ENCODE results near the gene TRIM31. TPM values are rescaled to one million over a fixed set of nuclear protein-coding genes. Genes with fewer than 3 reads are reported as not detected.

The TRIM31 gene
- total RNA-seq, 2 donors from 2014 or later = 0.32 TPM; not detected in 1

GRCh38 chr6:30061092-30061857, 51.6 kb downstream of the TRIM31 start, which contains the start of gene POLR1H:
TSS of gene POLR1H (plus strand) at chr6:30061265. CDS start at chr6:30061525, 260 bp downstream.
- H3K27ac ChIP-seq = peak within 1 kb of the TSS; percentile 85 to 91
- H3K4me1 ChIP-seq (replicated peaks) = peaks cover 6% of the 10 kb centered on the region
- H3K36me3 ChIP-seq = no peaks in the 10 kb centered on the region
- TF ChIP-seq, protein P1, sequence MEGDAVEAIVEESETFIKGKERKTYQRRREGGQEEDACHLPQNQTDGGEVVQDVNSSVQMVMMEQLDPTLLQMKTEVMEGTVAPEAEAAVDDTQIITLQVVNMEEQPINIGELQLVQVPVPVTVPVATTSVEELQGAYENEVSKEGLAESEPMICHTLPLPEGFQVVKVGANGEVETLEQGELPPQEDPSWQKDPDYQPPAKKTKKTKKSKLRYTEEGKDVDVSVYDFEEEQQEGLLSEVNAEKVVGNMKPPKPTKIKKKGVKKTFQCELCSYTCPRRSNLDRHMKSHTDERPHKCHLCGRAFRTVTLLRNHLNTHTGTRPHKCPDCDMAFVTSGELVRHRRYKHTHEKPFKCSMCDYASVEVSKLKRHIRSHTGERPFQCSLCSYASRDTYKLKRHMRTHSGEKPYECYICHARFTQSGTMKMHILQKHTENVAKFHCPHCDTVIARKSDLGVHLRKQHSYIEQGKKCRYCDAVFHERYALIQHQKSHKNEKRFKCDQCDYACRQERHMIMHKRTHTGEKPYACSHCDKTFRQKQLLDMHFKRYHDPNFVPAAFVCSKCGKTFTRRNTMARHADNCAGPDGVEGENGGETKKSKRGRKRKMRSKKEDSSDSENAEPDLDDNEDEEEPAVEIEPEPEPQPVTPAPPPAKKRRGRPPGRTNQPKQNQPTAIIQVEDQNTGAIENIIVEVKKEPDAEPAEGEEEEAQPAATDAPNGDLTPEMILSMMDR (IDR thresholded peaks at IDR 0.05) = peak in 2 of 4 experiments; percentile 32 to 38
- TF ChIP-seq POLR2A (IDR thresholded peaks at IDR 0.05) (peak; percentile 84), POLR2AphosphoS5 (IDR thresholded peaks at IDR 0.05) (peak; percentile 97)
- WGBS = under 1% methylated on average over 48 of the region's 48 CpGs
- intact Hi-C loops (cut with DNase I) = loop anchor here (5.0 kb wide), 1 partner anchor 84 kb away; no protein-coding TSS in a partner anchor
- H3K4me3 ChIP-seq = peak within 1 kb of the TSS; percentile 61 to 65
- no peaks in the 10 kb centered on the region for H3K27me3 ChIP-seq (replicated peaks; ENCODE audit: insufficient read depth)
- DNase-seq (ENCODE audit: low spot score) = peak; percentile 94
- no peaks in the 10 kb centered on the region for H3K9me3 ChIP-seq

- Histone ChIP-seq H3K4me1 (replicated peaks) (peaks cover 6% of the 10 kb centered on the region), H3K4me3 (peak overlapping the region; percentile 61 to 65), H3K36me3 (no peaks in the 10 kb centered on the region), H3K27ac (peak overlapping the region; percentile 85 to 91), H3K9me3 (no peaks in the 10 kb centered on the region), H3K27me3 (replicated peaks; ENCODE audit: insufficient read depth) (no peaks in the 10 kb centered on the region)
- TF ChIP-seq POLR2A (IDR thresholded peaks at IDR 0.05) (no peak), POLR2AphosphoS5 (IDR thresholded peaks at IDR 0.05) (no peak)
- TF ChIP-seq, protein P1 (IDR thresholded peaks at IDR 0.05) = no peak
- WGBS = 0% methylated on average over 24 of the region's 24 CpGs
- no peak for DNase-seq (ENCODE audit: low spot score)
- intact Hi-C loops (cut with DNase I) = loop anchor here (5.0 kb wide), 1 partner anchor 83 kb away; no protein-coding TSS in a partner anchor
Measured at GRCh38 chr6:30060606-30061091, 52.2 kb downstream of the TRIM31 start.

- Histone ChIP-seq H3K4me3 (no peak overlapping the region), H3K4me1 (replicated peaks) (peaks cover 6% of the 10 kb centered on the region)
- 67% methylated on average over 1 of the region's 1 CpG for WGBS
Measured at GRCh38 chr6:30055513-30055912, 57.4 kb downstream of the TRIM31 start.

DNA sequence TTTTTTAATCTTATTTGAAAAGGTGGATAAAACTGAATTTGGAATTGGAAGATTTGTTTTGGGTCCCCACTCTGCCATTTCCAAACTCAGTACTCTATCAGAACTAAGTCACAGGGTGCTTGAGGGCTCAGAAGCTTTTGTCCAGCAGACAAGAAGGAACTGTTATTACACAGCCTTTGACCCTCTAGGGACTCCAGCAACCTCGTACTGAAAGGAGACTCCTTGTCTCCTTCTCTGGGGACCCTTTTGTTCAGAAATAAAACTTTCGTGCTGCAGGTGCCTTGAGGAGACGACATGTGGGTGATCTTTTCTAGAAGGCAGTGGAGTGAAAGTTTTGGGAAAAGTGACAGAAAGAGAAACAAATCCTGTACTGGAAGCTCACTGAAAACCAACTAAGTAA, 59.2 kb downstream of the TRIM31 start:
- TF ChIP-seq POLR2A (IDR thresholded peaks at IDR 0.05) = no peak
- Histone ChIP-seq H3K4me1 (replicated peaks) (no peaks in the 10 kb centered on the region), H3K9me3 (no peaks in the 10 kb centered on the region), H3K4me3 (no peak overlapping the region), H3K27me3 (replicated peaks; ENCODE audit: insufficient read depth) (no peaks in the 10 kb centered on the region), H3K36me3 (no peaks in the 10 kb centered on the region), H3K27ac (no peak overlapping the region)
- no peak for DNase-seq (ENCODE audit: low spot score)
- 90% methylated on average over 3 of the region's 3 CpGs for WGBS
- intact Hi-C loops (cut with DNase I) = no loop called here

More at GRCh38 chr6:30055513-30055912, 57.4 kb downstream of the TRIM31 start:
- Histone ChIP-seq H3K36me3 (no peaks in the 10 kb centered on the region), H3K27ac (no peak overlapping the region), H3K27me3 (replicated peaks; ENCODE audit: insufficient read depth) (no peaks in the 10 kb centered on the region), H3K9me3 (no peaks in the 10 kb centered on the region)
- DNase-seq (ENCODE audit: low spot score) = no peak
- intact Hi-C loops (cut with DNase I) = no loop called here
- no peak for TF ChIP-seq POLR2A (IDR thresholded peaks at IDR 0.05)
- TF ChIP-seq, protein P1 (IDR thresholded peaks at IDR 0.05) = no peak
- no peak for TF ChIP-seq POLR2AphosphoS5 (IDR thresholded peaks at IDR 0.05)

Small RNAs within 50 kb of the gene (small RNA-seq; reads per million reads assigned to genes)
- gene RF00554 = 0 reads per million in 2 donors
- 0 reads per million in 2 donors for gene RF02219
- 0 reads per million in 2 donors for gene RF02220

Other genes starting within 250 kb of the TRIM31 start
- 100 to 1,000 TPM; 564 to 620 TPM for gene HLA-A, start 170.6 kb downstream of the TRIM31 start, total RNA-seq
- 10 to 100 TPM; 31.9 to 36.3 TPM for gene POLR1H, start 51.8 kb downstream of the TRIM31 start, total RNA-seq
- 10 to 100 TPM; 49.7 to 59.3 TPM for gene PPP1R11, start 45.9 kb downstream of the TRIM31 start, total RNA-seq
- gene RNF39, start 37.3 kb downstream of the TRIM31 start, total RNA-seq = 10 to 100 TPM in 1 of 2 donors, 1 to 10 TPM in 1; 9.0 to 29.1 TPM
- not detected for gene TRIM40, start 23.1 kb upstream of the TRIM31 start, total RNA-seq
- gene TRIM10, start 48.1 kb upstream of the TRIM31 start, total RNA-seq = not detected
- not detected for gene TRIM15, start 50.5 kb upstream of the TRIM31 start, total RNA-seq
- gene TRIM26, start 100.3 kb upstream of the TRIM31 start, total RNA-seq = 100 to 1,000 TPM in 1 of 2 donors, 10 to 100 TPM in 1; 74.8 to 100 TPM
- 10 to 100 TPM; 15.2 to 27.7 TPM for gene TRIM39, start 213.8 kb upstream of the TRIM31 start, total RNA-seq
- gene RPP21, start 232.1 kb upstream of the TRIM31 start, total RNA-seq = 100 to 1,000 TPM in 1 of 2 donors, 10 to 100 TPM in 1; 86.7 to 121 TPM

All from prostate gland (tissue), 2 donors.